T-helper 2 cell (primary cell): ENCODE measurements around the gene GFPT2.
A peak's percentile ranks its signal among the peaks of the same experiment; 100 is the strongest.

Experiments
- DNase-seq, 5 experiments: peaks; one replicate each; pipeline versions ENCODE4 v3.0.0 to v3.0.0-alpha.2; 2012 to 2022
- total RNA-seq, 2 donors: gene quantifications; one replicate each; lab custom pipeline; 2026; lab: John Stamatoyannopoulos, UW

Gene GFPT2
- 0.62 to 0.67 reads per million in 2 donors for total RNA-seq

DNA sequence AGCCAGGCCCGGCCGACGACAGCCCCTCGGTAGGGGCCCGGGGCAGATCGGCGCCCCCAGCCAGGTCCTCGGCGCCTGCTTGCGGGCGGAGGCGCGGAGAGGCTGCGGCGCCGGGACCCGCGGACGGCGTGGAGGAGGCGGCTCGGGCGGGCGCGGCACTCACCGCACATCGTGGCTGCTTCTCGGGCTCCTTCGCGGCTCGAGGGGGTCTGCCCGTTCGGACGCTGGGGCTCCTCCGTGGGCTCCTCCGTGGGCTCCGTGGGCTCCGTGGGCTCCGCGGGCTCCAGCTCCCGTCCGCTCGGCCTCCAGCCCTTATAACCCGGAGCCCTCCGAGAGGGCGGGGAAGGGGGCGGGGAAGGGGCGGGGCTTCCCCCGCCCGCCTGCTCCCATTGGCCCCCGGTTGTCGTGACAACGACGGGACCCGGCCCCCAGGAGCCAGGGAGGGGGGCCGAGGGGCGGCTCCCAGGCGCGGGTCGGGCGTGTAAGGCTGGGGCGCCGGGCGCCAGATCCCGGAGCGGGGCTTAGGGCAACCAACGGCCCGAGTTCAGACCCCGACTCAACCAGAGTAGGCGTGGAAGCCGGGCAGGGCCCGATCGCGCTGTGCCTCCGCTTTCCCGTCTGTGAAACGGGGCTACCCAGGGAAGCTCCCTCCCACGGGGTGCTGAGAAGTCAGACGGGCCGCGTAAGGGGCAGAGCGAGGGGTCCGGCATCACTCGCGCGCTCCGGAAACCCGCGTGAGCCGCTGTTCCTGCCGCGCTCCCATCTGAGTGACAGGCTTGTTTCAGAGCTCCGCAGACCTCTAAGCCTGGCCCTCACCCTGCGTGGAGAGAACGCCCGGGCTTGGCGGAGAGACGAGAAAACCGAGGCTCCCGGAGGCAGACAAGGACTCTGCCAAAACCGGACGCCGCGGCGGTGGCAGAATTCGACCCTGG, at the start of gene GFPT2:
Gene GFPT2, minus strand, starts transcription at position 289 of the 932 bp plus-strand sequence. Its CDS starts 119 bp downstream, at position 170.
- peak; percentile 52 to 73 (median 68) for DNase-seq

DNA sequence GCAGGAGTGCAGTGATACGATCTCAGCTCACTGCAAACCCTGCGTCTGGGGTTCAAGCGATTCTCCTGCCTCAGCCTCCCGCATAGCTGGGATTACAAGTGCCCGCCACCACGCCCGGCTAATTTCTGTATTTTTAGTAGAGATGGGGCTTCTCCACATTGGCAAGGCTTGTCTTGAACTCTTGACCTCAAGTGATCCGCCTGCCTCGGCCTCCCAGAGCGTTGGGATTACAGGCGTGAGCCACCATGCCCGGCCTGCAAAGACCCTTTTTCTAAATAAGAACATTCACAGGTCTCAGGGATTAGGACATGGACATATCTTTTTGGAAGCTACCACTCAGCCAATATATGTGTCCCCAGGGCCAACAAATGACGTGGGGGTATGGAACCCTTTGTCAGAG, 49.6 kb upstream of the GFPT2 start:
- no peak for DNase-seq

DNA sequence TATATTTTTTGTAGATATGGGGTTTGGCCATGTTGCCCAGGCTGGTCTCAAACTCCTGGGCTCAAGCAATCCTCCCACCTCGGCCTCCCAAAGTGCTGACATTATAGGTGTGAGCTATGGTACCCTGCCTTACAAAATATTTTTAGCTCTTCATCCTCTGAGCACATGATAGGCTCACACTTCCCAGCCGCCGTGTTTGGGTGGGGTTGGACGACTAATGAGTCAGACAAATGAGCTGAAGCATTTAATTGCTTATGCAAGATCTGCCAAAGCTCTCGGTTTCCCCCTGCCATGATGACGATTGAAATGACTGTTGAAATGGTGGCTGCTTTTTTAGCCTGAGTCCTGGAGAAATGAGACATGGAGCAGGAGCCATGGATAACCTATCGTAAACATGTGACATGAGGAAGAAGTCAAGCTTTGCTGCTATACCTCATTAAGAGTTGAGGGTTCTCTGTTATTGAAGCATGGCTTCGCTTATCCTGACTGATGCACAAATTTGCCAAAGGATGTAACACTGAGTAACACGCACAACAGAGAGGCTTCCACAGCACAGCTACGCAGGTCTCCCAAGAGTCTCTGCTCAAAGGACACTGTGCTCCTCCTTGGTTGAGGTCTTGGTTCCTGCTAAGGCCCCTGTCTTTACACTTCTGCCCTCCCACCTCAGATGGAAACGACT, 48.2 kb upstream of the GFPT2 start:
- no peak for DNase-seq

DNA sequence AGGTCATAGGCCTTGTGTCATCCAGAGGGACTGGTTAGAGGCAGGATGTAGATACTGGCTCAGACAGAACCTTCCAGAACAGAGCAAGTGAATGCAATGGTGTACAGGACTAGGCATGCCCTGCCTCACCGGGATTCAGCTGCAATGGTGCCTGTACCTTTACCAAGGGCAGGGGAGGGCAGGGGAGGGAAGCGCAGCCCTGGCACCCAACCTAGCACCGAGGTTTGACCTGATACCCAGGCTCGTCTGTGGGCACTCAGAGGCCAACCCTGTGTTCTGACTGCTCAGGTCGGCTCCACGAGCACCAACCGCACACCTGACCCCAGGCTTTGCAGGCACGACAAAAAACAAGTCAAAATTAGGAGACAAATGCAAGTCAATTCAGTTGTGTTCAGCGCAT, 47.3 kb upstream of the GFPT2 start:
- DNase-seq: no peak

DNA sequence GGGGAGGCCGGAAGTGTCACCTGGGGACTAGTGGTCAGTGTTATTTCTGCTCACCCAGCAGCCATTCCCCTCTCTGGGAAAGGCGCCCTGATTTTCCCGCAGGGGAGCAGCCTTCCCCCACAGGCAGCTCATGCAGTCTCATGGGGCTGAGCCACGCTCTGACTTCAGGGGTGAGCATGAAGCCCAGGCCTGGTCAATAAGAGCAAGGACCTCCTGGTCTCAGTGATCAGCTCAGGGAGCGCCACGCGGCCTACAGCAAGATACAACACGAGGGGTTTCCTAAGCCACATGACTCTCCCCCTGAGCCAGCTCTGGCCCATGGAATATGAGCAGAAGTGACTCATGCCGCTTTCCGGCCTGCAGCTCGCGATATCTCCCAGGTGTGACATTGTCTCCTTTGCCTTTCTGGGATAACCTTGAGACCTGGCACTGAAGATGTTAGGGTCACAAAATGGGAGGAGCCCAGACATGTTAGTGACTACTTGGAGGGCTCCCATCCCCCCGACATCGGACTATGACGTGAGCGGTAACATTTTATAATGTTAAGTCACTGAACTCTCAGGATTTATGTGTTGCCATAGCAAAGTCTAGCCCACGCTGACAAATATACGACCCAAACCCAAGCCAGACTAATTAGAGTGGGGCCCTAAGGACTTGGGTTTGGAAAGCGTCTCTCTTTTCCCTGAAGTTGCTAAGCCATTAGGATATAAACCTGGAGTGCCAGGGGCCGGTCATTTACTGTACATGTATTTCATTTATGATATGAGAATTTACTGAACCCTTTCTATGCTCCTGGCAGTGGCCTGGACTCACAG, 46.5 kb upstream of the GFPT2 start:
- DNase-seq: no peak

DNA sequence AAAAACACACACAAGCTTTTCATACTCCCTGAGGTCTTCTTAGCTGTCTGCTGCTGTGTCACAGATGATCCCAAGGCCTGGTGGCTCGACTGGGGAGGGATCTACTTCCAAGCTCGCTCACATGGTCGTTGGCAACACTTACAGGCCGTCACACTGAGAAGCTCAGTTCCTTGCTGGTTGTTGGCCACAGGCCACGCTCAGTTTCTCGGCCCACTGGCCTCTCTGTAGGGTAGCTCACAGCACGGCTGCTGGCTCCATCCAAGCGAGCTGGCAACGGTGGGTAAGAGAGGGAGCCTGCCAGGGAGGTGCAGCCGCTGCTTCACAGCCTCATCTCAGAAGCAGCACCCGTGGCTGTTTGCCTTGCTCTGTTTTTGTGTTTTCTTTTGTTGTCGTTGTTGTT, 43.8 kb upstream of the GFPT2 start:
- no peak for DNase-seq

DNA sequence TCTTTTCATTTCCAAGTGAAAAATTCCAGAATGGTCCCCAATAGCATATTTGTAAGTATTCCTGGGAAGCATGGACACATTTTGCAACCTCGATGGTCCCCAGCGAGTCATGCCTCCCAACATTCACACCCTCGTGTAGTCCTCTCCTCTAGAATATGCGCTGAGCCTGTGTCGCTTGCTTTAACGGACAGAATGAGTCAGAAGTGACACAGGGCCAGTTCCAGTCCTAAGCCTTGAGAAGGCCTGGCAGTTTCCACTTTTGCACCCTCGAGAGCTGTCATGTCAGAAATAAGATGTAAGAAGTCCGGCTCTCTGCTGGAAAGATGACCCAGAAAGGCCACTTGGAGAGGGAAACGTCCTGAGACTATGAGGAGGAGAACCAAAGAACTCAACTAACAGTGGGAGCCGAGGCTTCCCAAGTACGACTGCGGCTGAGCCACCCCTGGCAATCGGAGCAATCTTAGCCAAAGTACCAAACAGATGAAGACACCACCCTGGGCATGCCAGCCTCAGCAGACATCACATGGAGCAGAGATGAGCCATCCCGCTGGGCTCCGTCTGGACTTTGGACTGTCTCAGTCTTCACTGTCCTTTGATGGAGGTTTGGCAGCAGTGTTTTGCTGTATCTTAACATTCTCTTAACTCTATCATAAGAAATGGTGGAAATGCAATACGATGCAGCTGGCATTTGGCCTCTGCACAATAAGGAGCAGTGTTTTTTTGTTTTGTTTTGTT, 42.6 kb upstream of the GFPT2 start:
- no peak for DNase-seq

DNA sequence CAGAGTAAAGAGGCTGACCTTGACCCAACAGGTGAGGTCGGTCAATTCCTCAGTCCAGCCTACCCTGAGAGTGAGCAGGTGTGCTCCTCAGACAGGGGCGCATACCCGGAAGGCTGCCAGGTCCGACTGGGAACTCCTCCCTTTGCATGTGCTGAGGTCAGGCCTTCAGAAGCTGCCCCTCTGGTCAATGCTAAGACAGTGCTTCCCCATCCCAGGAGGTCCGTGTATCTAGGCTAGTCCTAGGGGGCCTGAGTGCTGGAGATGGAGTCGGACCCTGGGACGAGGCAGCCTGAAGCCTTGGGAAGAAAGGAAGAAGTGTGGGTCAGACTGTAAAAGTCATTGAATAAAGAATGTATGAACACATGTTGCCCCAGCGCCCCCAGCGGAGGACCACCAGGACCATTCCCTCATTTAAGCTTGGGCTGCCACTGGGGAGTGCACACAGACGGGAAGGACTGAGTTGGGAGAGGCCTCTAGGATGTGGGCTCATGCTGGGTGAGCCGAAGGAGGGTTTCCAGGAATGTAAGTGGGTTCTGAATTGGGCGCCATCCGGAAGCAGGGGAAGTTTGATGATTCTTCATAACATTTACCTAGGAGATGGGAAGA, 41.0 kb upstream of the GFPT2 start:
- DNase-seq: no peak

DNA sequence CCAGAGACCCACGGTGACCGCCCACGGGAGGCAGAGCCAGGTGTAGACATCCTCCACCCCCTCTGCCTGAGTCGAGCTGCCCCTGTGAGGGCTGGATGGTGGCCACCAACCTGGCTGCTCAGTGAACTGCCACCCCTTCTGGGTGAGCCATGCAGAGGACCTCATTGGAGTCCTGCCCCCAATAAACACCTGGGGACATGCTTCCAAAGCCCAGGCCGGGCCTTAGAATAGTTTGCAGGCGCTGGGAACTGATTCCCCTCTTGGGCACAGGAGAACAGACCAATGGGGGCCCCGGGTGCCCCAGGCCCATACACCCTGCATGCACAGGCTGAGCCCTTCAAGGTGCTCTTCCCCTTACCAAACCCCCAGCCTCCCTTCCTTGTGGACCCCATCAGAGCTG, 38.1 kb upstream of the GFPT2 start:
- no peak for DNase-seq

DNA sequence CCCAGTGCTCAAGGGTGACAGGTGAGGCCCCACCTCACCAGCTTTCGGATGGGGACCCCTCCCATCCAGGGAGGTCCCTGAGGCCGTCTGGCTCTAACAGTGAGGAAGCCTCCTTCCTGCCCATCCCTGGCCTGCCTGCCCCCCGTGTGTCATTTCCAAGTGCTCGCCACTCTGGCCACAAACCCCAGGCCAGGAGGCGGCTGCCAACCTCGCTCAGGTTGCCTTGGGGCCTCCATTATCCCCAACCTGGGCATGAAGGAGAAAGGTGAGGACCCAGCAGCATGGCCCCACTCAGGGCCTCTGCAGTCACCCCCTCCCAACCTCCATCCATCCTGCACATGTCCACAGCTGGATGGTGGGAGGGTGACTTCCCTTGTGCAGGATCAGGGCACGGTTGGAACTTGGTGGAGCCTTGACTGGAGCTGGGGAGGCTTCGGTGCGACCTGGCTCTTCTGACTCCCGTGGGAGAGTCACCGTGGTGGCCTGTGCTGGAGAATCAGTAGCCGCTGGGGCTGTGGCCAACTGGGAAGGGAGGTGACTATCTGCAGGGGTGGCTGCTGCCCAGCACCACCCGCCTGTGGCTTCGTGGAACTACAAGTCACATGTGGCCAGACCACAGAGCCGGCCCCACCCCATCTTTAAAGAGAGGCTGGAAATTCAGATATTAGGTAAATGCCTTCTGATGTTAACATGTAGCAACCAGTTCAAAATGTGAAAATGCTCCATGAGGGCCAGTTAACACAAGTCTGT, 37.5 kb upstream of the GFPT2 start:
- DNase-seq: no peak

DNA sequence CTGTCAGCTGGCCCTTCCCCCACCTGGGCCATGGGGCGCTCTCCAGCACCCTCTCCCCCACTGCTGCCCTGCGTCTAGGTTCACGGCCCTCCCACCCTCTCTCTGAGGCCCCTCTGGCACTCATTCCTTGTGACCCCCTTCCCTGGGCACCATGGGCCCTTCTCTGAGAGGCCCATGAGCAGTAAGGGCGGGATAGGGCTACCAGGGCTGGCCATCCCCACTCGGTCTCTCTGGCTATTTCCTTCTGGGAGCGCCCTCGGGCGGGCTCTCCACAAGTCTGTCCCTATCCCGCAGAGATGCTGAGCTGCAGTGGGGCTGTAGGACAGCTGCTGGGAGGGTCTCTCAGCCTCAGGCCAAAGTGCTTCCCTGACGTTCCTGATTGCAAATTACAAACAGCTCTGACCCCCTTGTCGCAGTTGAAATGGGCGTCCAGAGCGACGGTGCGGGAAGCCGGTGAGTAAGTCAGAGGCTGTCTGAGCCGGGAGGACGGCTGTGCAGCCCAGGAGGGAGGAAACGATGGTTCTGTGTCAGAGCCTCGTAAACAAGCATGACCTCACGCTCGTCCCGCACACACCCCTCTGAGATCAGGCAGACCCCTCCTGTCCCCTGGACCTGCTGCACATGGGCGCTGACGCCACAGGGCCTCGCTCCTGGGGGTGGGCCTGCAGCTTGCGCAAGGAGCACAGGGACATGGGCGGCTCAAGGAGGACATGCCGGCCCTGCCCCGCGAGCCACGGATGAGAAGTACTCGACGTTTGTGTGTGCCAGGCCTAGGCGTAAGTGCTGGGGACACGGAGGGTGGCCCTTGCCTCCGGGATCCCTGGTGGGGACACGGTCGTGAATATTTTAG, 36.3 kb upstream of the GFPT2 start:
- no peak for DNase-seq

DNA sequence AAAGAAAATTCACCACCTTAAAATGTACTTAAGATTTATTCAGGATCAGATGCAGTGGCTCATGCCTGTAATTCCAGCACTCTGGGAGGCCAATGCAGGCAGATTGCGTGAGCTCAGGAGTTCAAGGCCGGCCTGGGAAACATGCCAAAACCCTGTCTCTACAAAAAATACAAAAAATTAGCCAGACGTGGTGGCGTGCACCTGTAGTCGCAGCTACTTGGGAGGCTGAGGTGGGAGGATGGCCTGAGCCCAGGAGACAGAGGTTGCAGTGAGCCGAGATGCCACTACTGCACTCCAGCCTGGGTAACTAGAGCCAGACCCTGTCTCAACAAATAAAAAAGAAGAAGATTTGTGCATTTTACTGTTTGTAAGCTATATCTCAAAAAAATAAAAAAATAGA, 34.7 kb upstream of the GFPT2 start:
- no peak for DNase-seq

DNA sequence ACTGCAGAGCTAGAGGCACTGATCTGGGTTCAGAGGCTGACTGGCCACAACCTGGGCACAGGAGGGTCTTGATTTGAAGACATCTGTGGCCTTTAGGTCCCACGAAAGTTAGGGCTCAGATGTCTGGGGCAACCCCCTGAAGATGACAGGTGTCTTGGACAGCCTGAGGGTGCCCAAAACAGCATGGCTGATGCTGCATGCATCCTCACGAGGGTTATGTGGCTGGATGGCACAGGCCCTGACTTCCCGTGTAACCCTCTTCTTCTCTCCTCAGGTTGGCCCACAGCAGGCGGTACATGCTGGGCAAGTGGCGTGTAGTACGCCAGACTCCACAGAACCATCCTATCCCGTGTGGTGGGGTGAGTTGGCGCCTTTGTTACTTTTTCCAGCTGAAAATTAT, 29.8 kb upstream of the GFPT2 start:
- DNase-seq: no peak

DNA sequence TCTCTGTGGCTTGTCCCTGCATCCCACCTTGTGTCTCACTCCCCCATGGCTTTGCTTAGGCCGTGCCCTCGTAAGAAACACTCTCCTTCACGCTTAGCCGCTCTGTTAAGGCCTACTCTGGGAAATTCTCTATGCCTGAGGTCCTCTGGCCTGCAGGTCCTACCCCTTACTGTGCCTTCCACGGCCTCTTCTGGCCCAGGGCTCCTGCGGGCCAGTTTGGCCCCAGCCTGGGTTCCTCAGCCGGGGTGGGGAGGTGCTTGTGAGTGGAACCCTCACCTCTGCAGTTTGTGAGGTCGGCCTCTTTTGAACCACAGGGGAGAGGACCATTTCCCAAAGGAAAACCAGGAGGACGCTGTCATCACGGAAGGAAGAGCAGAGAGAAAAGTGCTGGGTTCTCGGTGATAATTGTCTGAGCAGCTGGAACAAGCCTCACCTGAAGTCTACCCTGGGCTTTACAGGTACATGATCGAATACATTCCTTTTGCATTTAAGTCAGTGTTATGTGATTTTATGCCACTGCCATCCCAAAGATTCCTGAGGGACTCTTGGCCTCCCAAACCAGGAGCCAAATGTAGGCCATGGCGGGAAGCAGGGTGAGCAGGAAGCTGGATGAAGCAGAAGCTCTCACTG, 28.8 kb upstream of the GFPT2 start:
- DNase-seq: no peak

DNA sequence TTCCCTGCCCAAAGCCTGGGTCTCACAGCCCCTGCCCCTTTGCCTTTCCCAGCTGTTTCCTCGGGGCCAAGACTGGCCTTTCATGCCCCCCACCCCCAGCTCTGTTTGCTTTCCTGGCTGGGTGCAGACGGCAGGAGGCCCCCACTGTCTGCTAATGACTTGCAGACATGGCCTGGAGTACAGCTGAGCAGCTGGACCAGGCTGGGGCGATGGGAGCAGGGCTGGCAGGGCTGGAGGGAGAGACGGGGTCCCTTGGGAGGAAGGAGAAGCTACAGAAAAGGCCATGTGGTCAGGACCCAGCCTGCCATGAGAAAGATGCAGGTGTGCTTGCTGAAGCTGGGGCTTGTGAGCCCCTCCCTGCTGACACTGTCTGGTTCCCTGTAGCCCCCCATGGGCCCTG, 28.3 kb upstream of the GFPT2 start:
- DNase-seq: no peak

DNA sequence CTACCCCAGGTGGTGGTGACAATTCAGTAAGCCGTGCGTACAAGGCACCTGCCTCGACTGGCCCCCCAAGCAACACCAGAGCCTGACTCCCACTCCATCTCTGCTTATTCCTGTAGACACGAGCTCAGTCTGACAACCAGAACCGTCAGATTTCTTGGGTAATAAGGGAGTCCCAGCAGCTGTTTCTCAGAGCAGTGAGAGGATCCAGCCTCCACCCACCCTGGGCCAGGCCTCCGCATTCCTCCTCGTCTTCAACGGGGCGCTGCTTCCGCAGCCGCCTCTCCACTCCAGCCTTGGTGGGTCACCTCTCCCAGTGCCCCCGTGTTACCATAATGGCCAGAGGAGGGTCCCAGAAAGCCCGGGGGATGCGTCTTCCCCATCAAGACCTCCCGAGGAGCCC, 27.7 kb upstream of the GFPT2 start:
- no peak for DNase-seq

DNA sequence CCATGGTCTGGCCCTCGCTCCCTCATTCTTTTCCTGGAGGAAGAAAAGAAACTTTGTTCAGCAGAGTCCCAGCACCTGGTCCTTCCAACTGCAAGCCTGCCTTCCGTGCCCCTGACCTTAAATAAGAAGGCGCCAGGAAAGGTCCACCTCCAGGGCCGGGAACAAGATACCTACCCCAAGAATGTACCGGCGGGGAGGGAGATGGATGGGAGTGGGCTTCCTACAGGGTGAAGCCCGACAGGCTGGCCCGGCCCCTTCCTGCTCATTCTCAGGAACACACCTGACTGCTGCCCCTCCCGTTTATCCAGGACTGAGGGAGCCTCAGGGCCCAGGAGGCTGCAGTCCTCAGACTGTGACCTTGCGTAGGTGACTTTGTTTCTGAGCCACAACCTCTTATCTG, 27.3 kb upstream of the GFPT2 start:
- DNase-seq: no peak

DNA sequence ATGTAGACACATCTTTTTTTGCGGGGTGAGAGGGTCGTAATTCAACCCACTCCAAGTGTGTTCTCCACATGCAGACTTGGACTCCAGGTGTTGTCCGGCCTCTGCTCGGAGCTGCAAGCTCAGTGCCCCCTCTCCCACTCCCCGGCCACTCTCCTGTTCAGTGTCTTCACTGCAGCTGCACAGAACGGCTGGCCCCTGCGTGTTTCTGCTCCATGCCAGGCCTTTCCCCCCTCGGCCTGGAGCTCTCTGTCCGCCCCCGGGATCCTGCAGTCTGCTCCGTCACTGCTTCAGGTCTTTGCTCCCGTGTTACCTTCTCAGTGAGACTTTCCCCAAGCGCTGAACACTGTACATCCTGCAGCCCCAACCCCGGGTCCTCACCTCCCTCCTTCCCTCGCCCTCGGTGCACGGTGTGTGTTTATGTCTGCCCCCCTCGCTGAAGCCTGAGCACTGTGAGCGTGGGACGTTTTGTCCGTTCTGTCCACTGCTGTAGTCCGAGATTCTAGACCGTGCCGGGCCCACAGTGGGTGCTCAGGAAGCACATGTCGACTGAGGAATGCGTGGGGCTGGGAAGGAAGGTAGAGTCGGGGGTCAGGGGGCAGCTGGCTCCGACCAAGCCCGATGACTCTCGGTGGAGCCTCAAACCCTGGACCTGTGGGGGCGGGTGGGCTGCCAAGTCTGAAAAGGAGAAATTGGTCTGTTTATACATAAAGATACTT, 26.4 kb upstream of the GFPT2 start:
- no peak for DNase-seq
